Thyroid gland (tissue), 4 donors: ENCODE data around the gene PLK5. TPM values are rescaled to one million over a fixed set of nuclear protein-coding genes. Genes with fewer than 3 reads are reported as not detected.
"Not testable (repeated sequence)": the region's sequence is repeated elsewhere in the genome, so short reads cannot be mapped to it uniquely, and the experiment has no call there.

Experiments used
- DNase-seq, 2 donors: peaks; one replicate each; pipeline ENCODE4 v3.0.0-alpha.2; 2019
- H3K27ac ChIP-seq, 3 donors: fragments of 200-600 bp; sonication (generic); 1 replicate in 2 of 3; 2 replicates in 1 of 3; pipeline ENCODE4 v1.5.1; 2016 to 2019; ENCODE audit warnings: mild to moderate bottlenecking in 1 of 3, moderate library complexity in 1 of 3
- H3K27me3 ChIP-seq: fragments of 200-600 bp; sonication (generic); one replicate; pipeline ENCODE4 v1.5.1; 2019
- H3K36me3 ChIP-seq, 2 donors: fragments of 200-600 bp; sonication (generic); one replicate each; pipeline ENCODE4 v1.5.1; 2016 to 2019
- H3K4me1 ChIP-seq, 2 donors: fragments of 200-600 bp; sonication (generic); one replicate each; pipeline ENCODE4 v1.5.1; 2017 to 2019
- H3K4me3 ChIP-seq, 3 donors: fragments of 200-600 bp; sonication (generic); replicated peaks in 1 of 3; 1 replicate in 2 of 3; 2 replicates in 1 of 3; pipeline ENCODE4 v1.5.1; 2016; ENCODE audit warnings: mild to moderate bottlenecking in 1 of 3
- H3K9me3 ChIP-seq: fragments of 200-600 bp; sonication (generic); one replicate; pipeline ENCODE4 v1.5.1; 2017
- POLR2A ChIP-seq, 2 donors: fragments of 450-650 bp; IDR thresholded peaks; one replicate each; pipeline ENCODE4 v1.6.1; 2017; ENCODE audit warnings: antibody characterized with exemption in 2 of 2, mild to moderate bottlenecking in 2 of 2, moderate library complexity in 1 of 2
- WGBS, 2 donors: methylation state at CpG; one replicate each; pipeline ENCODE4 v1.1.5; 2017; 5-methylcytosine and 5-hydroxymethylcytosine counted together
- intact Hi-C: fragments of 100-400 bp; cut with DNase I; formaldehyde crosslinking; loops from one replicate; pipeline ENCODE4 v1.15.1; 2023
- total RNA-seq, 4 donors: library from RNA; depleted of rRNA; stranded (reverse); fragments of >200 nt; gene quantifications; one replicate each; pipeline ENCODE4 v1.2.3, GENCODE V29; 2016
- TF ChIP-seq, protein P1 (sequence below), 6 experiments: fragments of 200-600 bp in 3 of 6; fragments of 450-650 bp in 3 of 6; sonication (generic) in 3 of 6; IDR thresholded peaks; one replicate each; pipeline ENCODE4 v1.5.1; 2016 to 2019; ENCODE audit warnings: antibody characterized with exemption in 6 of 6, mild to moderate bottlenecking in 2 of 6, inconsistent platforms in 1 of 6, moderate library complexity in 1 of 6

PLK5 gene
- total RNA-seq, 4 donors from 2014 or later, result not detected

GRCh38 chr19:1514986-1515721, 8.7 kb upstream of the PLK5 start:
- no peak for TF ChIP-seq POLR2A (IDR thresholded peaks at IDR 0.05)
- TF ChIP-seq, protein P1, sequence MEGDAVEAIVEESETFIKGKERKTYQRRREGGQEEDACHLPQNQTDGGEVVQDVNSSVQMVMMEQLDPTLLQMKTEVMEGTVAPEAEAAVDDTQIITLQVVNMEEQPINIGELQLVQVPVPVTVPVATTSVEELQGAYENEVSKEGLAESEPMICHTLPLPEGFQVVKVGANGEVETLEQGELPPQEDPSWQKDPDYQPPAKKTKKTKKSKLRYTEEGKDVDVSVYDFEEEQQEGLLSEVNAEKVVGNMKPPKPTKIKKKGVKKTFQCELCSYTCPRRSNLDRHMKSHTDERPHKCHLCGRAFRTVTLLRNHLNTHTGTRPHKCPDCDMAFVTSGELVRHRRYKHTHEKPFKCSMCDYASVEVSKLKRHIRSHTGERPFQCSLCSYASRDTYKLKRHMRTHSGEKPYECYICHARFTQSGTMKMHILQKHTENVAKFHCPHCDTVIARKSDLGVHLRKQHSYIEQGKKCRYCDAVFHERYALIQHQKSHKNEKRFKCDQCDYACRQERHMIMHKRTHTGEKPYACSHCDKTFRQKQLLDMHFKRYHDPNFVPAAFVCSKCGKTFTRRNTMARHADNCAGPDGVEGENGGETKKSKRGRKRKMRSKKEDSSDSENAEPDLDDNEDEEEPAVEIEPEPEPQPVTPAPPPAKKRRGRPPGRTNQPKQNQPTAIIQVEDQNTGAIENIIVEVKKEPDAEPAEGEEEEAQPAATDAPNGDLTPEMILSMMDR (IDR thresholded peaks at IDR 0.05), result no peak
- 73 to 74% methylated on average over 11 to 13 of the region's 14 CpGs for WGBS, 2 donors
- no peaks in the 10 kb centered on the region for H3K9me3 ChIP-seq
- no peak for DNase-seq
- H3K27ac ChIP-seq, result no peak overlapping the region
- no peaks in the 10 kb centered on the region for H3K36me3 ChIP-seq
- H3K4me3 ChIP-seq, result no peak overlapping the region
- intact Hi-C loops, result no loop called here
- H3K27me3 ChIP-seq, result peaks cover 6% of the 10 kb centered on the region
- H3K4me1 ChIP-seq, result peaks cover 0 to 11% of the 10 kb centered on the region in 2 donors

- H3K27me3 ChIP-seq, result peaks cover 6% of the 10 kb centered on the region
- DNase-seq, result no peak
- 69 to 70% methylated on average over 8 of the region's 8 CpGs for WGBS, 2 donors
- H3K4me1 ChIP-seq, result peaks cover 0 to 11% of the 10 kb centered on the region in 2 donors
- H3K4me3 ChIP-seq, result no peak overlapping the region
- no peaks in the 10 kb centered on the region for H3K36me3 ChIP-seq
- no peaks in the 10 kb centered on the region for H3K9me3 ChIP-seq
- H3K27ac ChIP-seq, result no peak overlapping the region
- intact Hi-C loops, result no loop called here
- TF ChIP-seq POLR2A (IDR thresholded peaks at IDR 0.05), result no peak
- TF ChIP-seq, protein P1 (IDR thresholded peaks at IDR 0.05), result no peak
Observed at GRCh38 chr19:1516395-1516753, 7.5 kb upstream of the PLK5 start.

DNA sequence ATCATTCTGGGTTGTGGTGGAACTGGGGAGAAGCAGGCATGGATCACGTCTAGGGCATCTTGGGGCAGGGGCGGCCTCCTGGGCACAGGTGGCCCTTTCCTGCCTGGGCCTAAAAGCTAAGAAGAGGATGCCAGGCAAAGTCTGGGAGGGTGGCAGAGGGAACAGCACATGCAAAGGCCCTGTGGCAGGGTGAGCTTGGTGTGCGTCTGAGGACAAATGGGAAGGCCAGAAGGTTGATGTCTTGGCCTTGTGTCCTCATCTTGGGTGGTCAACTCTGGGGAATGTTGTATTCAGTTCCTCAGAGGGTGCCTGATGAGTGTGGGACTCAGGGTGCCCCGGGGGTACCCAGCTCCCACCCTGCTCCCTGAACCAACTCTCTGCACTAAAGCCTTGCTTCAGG, 5.4 kb upstream of the PLK5 start:
- TF ChIP-seq, protein P1 (IDR thresholded peaks at IDR 0.05), result no peak
- no peak for TF ChIP-seq POLR2A (IDR thresholded peaks at IDR 0.05)
- DNase-seq, result no peak
- intact Hi-C loops, result no loop called here
- Histone ChIP-seq H3K36me3 (no peaks in the 10 kb centered on the region), H3K4me3 (no peak overlapping the region), H3K27me3 (peaks cover 9% of the 10 kb centered on the region), H3K27ac (no peak overlapping the region), H3K9me3 (no peaks in the 10 kb centered on the region), H3K4me1 (peaks cover 0 to 3% of the 10 kb centered on the region in 2 donors)
- WGBS, 2 donors, result 84 to 90% methylated on average over 3 to 4 of the region's 4 CpGs

DNA sequence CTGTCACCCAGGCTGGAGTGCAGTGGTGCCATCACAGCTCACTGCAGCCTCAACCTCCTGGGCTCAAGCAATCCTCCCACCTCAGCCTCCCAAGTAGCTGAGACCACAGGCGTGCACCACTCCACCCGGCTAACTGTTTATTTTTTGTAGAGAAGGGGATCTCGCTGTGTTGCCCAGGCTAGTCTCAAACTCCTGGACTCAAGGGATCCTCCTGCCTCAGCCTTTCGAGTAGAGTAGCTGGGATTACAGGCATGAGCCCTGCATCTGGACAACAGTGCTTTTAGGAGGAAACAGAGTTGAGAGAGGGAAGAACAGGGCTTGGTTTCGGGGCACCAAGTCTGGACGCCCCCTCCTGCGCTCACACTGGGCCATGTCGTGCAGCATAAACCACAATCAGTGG, 4.1 kb upstream of the PLK5 start:
- intact Hi-C loops, result loop anchor here (10.0 kb wide), 1 partner anchor 235 kb away; the partner anchor contains the start of gene EFNA2
- H3K27me3 ChIP-seq, result not testable (repeated sequence)

GRCh38 chr19:1520203-1520780, 3.6 kb upstream of the PLK5 start:
- Histone ChIP-seq H3K4me1 (peaks cover 0 to 7% of the 10 kb centered on the region in 2 donors), H3K36me3 (no peaks in the 10 kb centered on the region), H3K4me3 (no peak overlapping the region), H3K27ac (no peak overlapping the region), H3K27me3 (peaks cover 7% of the 10 kb centered on the region), H3K9me3 (no peaks in the 10 kb centered on the region)
- intact Hi-C loops, result loop anchor here (10.0 kb wide), 1 partner anchor 235 kb away; the partner anchor contains the start of gene EFNA2
- WGBS, 2 donors, result 76 to 77% methylated on average over 7 to 13 of the region's 17 CpGs
- DNase-seq, result no peak
- TF ChIP-seq, protein P1 (IDR thresholded peaks at IDR 0.05), result no peak
- no peak for TF ChIP-seq POLR2A (IDR thresholded peaks at IDR 0.05)

More for the DNA sequence above, 4.1 kb upstream of the PLK5 start:
- not testable (repeated sequence) for DNase-seq, H3K27ac ChIP-seq, H3K4me1 ChIP-seq, H3K4me3 ChIP-seq, H3K36me3 ChIP-seq, H3K9me3 ChIP-seq
- WGBS, 2 donors, result 89 to 91% methylated on average over 7 to 8 of the region's 8 CpGs
